Neural cell (in vitro differentiated cells): ENCODE data around the gene TRIOBP.

Experiments
- CTCF ChIP-seq: fragments of 450-650 bp; IDR thresholded peaks from 2 replicates; pipeline ENCODE4 v1.5.1; 2014; ENCODE audit warnings: antibody characterized with exemption, mild to moderate bottlenecking, moderate library complexity; ENCODE audit not compliant: poor library complexity, severe bottlenecking
- EP300 ChIP-seq: fragments of 450-650 bp; conservative IDR thresholded peaks from 2 replicates; pipeline ENCODE4 v1.6.1; 2014; ENCODE audit warnings: antibody characterized with exemption, mild to moderate bottlenecking, moderate library complexity; ENCODE audit not compliant: poor library complexity, severe bottlenecking
- RAD21 ChIP-seq: fragments of 450-650 bp; conservative IDR thresholded peaks from 2 replicates; pipeline ENCODE4 v1.6.1; 2014; ENCODE audit warnings: antibody characterized with exemption, mild to moderate bottlenecking, moderate library complexity

- TF ChIP-seq CTCF (no peak), EP300 (no peak), RAD21 (no peak)
These were observed 62.4 kb downstream of the TRIOBP start for GRCh38 chr22:37759281-37759680.
